ENCODE results near the gene ODAM.
"Not testable (repeated sequence)": the region's sequence is repeated elsewhere in the genome, so short reads cannot be mapped to it uniquely, and the experiment has no call there.

The ODAM gene, protein sequence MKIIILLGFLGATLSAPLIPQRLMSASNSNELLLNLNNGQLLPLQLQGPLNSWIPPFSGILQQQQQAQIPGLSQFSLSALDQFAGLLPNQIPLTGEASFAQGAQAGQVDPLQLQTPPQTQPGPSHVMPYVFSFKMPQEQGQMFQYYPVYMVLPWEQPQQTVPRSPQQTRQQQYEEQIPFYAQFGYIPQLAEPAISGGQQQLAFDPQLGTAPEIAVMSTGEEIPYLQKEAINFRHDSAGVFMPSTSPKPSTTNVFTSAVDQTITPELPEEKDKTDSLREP

GRCh38 chr4:70195425-70195824, at the start of gene ODAM:
TSS of gene ODAM (plus strand) at chr4:70195725. CDS start at chr4:70196544, 819 bp downstream.
- DNase-seq (ENCODE audit: extremely low read depth in 1 of 2, low read depth in 1 of 2): no peak

GRCh38 chr4:70151271-70151670, 44.3 kb upstream of the ODAM start:
- DNase-seq (ENCODE audit: extremely low read depth in 1 of 2, low read depth in 1 of 2): no peak

DNA sequence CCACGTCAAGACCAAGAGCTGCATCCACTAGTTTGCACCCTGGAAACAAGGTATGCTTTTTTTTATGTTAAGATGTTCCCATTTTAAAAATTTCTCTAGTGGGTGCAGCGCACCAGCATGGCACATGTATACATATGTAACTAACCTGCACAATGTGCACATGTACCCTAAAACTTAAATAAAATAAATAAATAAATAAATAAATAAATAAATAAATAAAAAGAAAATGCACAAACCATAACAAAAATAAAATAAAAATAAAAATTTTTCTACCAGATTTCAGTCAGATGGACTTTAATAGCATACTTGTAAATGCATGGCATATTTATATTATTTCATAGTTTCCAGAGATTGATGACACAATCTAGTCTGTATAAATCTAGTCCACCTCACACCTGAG, 43.4 kb upstream of the ODAM start:
- DNase-seq (ENCODE audit: extremely low read depth in 1 of 2, low read depth in 1 of 2): no peak

GRCh38 chr4:70153937-70154336, 41.6 kb upstream of the ODAM start, which contains the start of gene PRR27:
TSS of gene PRR27 (plus strand) at chr4:70154237. CDS start at chr4:70154376, 139 bp downstream.
- no peak for DNase-seq (ENCODE audit: extremely low read depth in 1 of 2, low read depth in 1 of 2)

DNA sequence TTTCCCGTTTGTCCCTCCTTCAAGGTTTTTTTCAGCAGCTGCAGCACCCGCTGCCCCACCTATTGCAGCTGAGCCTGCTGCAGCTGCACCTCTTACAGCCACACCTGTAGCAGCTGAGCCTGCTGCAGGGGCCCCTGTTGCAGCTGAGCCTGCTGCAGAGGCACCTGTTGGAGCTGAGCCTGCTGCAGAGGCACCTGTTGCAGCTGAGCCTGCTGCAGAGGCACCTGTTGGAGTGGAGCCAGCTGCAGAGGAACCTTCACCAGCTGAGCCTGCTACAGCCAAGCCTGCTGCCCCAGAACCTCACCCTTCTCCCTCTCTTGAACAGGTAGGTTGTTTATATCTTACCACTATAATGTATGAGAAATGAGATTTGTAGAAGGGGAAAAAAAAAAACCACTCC, 36.9 kb upstream of the ODAM start:
- no peak for DNase-seq (ENCODE audit: extremely low read depth in 1 of 2, low read depth in 1 of 2)

DNA sequence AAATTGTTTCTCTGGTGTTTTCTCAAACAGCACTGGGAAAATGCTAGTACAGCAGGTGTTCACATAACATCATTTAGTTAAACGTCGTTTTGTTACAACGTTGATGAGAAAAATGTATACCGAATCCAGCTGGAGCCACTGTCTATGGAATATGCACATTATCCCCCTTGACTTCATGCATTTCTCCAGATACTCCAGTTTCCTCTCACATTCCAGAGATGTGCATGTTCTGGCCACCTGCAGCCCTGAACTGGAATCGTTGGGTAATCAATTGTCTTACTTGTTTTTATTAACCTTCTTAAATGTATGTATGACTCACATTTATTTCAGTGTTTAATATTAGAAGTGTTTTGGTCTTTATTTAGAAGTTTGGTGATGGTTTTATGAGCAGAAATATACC, 18.4 kb upstream of the ODAM start:
- DNase-seq (ENCODE audit: extremely low read depth in 1 of 2, low read depth in 1 of 2): no peak

DNA sequence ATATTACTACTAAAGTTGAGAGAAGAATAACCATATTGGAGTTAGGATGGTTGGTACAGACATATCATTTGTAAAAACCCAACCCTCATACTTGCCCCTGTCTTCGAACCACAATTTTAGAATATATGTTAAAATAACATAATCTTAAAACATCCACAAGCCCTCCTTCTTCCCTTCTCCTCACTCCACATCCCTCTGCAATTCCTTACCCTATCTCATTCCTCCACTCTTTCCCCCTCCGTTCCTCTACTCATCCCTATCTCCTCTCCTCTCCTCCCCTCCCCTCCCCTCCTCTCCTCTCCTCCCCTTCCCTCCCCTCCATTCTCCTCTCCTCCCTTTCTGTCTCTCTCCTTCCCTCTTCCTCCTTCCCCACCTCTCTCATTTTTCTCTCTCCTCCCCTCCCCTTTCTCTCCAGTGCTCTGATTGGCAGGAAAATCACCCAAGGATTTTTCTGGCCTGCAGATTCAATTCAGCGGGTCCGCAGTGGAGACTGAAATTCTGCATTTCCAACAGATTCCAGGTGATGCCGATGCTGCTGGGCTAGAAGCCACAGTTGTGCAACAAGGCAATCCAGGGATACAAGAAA, 17.4 kb upstream of the ODAM start:
- DNase-seq (ENCODE audit: extremely low read depth in 1 of 2, low read depth in 1 of 2): no peak

- no peak for DNase-seq (ENCODE audit: extremely low read depth in 1 of 2, low read depth in 1 of 2)
These were observed 15.7 kb upstream of the ODAM start for GRCh38 chr4:70179811-70180210.

- no peak for DNase-seq (ENCODE audit: extremely low read depth in 1 of 2, low read depth in 1 of 2)
These were observed 13.7 kb upstream of the ODAM start for GRCh38 chr4:70181864-70182263.

DNA sequence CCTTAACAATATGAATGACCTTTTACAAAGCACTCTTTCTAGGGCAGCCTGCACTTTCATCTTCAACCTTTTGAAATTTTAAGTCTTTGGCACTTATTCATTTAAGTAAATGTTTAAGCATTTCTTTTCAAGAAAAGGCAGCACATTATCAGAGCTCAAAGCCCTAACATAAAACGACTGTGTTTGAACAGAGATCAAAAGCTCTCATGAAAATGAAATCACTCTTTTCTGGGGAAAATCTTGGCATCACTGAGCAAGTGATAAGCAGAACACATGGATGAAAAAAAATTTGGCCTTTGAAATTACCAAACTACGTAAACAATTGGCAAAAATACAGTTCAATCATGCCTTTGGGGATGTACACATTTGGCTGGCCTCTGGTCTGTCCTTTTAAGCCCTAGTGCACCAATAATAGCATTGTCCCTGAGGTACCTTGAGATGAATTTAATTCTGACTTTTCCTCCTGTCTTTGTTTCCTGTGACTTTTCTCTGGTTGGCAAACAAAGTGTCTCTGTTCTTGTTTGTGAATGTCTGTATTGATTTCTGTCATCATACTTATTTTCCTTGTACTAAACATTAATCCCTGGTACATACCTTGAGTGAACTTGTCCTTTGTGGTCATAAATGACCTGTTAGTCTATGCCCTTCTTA, 12.9 kb upstream of the ODAM start:
- no peak for DNase-seq (ENCODE audit: extremely low read depth in 1 of 2, low read depth in 1 of 2)

DNA sequence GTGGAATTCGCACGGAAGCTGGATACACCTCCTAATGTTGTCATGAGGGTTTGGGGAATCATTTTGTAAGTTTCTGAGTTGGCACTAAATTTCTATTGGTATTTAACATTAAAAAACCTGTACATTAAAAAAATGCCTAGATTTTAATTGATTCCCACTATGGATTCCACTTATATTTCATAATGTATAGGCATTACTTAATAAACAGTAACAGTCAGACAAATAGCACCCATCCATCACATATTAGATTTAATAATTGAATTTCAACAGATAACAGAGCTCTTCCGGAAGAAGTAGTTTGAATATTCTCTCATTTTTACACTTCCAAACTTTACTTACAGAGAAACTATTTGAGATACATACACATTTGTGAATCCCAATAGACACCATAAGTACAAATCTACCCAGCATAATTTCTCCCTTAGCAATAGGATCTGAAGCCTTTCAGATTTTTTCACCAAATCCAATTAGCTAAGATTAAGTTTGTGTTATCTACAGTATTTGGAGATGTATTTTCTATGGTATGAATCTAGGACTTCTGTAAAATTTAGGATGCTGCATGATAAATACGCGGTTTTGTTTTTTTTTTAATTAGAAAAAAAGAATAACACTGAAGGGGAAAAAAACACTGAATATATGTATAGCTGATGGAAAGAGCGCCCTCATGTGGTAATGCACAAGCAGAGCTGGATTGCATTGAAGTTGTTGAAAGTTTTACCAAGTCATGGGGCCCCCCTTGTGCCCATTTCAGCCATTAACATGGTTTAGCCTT, 12.2 kb upstream of the ODAM start:
- DNase-seq (ENCODE audit: extremely low read depth in 1 of 2, low read depth in 1 of 2): no peak

DNA sequence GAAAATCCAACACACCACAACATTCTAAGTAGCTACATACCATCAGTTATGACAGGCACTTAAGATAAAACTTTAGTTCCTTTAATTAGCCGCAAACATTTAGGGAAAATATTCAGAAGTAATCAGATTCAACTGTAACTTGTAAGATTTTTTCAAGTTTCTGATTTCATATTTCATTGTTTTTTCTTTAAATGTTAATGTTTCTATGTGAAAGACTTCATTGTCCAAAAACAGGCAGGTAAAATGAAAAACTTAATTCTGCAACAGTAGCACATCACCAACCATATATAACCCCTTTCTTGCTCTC, 11.6 kb upstream of the ODAM start:
- no peak for DNase-seq (ENCODE audit: extremely low read depth in 1 of 2, low read depth in 1 of 2)

DNA sequence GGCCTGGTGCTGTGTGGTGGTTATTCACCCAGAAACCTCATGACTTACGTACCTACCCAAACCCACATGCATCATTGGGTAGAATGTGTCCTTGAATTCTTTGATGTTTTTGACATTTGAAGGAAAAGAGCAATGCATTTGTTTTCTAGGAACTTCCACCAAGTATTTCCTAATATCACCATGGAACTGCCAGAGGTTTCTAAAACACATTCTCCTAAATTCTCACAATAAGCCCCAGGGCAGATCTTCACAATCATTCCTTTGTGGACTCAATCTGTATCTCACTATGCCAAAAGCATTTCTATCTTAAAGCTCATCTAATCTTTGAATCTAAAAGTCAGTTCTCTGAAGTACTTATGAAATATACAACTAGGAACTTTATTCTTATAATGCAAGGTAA, 8.3 kb upstream of the ODAM start:
- no peak for DNase-seq (ENCODE audit: extremely low read depth in 1 of 2, low read depth in 1 of 2)

DNA sequence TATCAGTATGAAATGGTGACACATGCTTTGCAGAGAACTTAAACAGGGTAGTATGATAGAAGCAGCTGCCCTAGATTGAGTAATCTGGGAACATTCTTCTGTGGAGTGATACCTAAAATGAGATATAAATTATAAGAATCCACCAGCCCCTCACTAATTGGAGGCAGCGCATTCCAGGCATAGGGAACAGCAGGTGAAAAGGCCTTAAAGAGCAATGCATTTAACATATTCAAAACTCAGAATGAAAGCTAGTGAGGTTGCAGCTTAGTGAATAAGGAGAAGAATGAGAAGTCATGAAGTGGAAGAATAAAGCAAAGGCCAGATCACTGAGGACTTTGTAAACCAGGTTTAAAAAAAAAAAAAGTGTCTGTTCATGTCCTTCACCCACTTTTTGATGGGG, 4.9 kb upstream of the ODAM start:
- DNase-seq (ENCODE audit: extremely low read depth in 1 of 2, low read depth in 1 of 2): no peak

GRCh38 chr4:70191647-70192046, 3.9 kb upstream of the ODAM start:
- no peak for DNase-seq (ENCODE audit: extremely low read depth in 1 of 2, low read depth in 1 of 2)

GRCh38 chr4:70192895-70193294, 2.6 kb upstream of the ODAM start:
- DNase-seq (ENCODE audit: extremely low read depth in 1 of 2, low read depth in 1 of 2): no peak

DNA sequence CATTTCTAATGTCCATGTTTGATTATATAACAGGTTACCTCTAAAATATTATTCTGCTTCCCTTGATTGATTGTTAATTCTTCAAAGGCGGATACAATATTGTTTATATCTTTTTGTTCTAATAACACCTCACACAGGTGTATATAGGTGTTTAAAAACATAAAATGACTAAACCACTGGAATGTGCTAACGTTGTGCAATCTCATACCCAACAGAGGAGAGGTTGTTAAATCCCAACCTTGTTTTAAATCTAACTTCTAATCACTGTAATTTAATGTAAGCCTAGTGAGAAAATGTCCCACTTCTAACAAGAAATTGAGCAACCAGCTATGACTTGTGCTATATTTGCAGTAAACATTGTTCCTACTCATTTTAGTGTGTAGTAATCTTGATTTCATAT, 1.3 kb downstream of the ODAM start:
- no peak for DNase-seq (ENCODE audit: extremely low read depth in 1 of 2, low read depth in 1 of 2)

GRCh38 chr4:70197842-70198241, 2.3 kb downstream of the ODAM start:
- DNase-seq (ENCODE audit: extremely low read depth in 1 of 2, low read depth in 1 of 2): no peak

DNA sequence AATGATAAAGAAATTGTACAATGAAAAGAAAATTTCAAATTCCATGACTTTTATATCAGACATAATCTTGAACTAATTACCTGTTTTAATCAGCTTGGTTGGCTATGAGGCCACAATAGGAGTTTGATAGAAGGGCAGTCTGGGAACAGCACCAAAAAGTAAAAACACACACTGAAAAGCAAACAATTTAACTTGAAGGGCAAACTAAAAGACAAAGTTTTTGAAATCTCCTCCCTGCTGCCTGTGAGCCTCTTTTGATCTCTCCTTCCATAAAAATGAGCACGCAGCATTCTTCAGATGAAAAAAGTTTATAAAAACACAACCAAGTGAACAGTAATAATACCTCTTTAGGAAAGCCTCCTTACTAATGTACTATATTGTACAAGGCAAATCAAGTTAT, 8.1 kb downstream of the ODAM start:
- no peak for DNase-seq (ENCODE audit: extremely low read depth in 1 of 2, low read depth in 1 of 2)

DNA sequence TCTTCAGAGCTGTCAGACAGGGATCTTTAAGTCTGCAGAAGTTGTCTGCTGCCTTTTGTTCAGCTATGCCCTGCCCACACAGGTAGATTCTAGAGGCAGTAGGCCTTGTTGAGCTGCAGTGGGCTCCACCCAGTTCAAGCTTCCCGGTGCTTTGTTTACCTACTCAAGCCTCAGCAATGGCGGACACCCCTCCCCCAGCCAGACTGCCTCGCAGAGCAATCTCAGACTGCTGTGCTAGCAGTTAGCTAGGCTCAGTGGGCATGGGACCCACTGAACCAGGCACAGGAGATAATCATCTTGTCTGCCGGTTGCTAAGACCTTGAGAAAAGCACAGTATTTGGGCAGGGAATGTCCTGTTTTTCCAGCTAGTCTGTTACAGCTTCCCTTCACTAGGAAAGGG, 17.2 kb downstream of the ODAM start:
- DNase-seq (ENCODE audit: extremely low read depth in 1 of 2, low read depth in 1 of 2): not testable (repeated sequence)

DNA sequence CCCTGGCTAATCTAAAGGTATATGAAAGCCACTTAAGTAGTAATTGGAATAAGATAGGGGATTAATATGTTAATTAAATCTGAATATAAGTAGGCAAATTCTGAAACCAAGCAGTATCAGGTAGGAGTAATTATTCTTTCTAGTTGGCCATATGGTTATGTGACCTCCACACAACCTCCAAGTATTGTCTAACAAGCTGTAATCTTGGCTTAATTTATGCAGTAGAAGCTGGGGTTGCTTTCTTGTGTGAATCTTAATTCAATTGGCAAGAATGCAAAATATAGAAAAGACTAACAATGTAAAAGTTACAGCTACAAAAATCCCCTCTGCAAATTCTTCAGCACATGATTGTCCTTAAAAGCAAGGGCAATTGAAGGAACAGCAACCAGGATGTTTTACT, 20.6 kb downstream of the ODAM start:
- DNase-seq (ENCODE audit: extremely low read depth in 1 of 2, low read depth in 1 of 2): not testable (repeated sequence)

- DNase-seq (ENCODE audit: extremely low read depth in 1 of 2, low read depth in 1 of 2): not testable (repeated sequence)
These were observed 21.0 kb downstream of the ODAM start for GRCh38 chr4:70216550-70216949.
